GM19467 (cell line): ENCODE results near the gene MDGA2.

Source experiments
- ATAC-seq: cut with Tn5 transposase; IDR thresholded peaks from one replicate; pipeline ENCODE4 v1.9.1; 2021; ENCODE audit warnings: mild to moderate bottlenecking, moderate library complexity; ENCODE audit not compliant: unreplicated experiment

MDGA2 gene

DNA sequence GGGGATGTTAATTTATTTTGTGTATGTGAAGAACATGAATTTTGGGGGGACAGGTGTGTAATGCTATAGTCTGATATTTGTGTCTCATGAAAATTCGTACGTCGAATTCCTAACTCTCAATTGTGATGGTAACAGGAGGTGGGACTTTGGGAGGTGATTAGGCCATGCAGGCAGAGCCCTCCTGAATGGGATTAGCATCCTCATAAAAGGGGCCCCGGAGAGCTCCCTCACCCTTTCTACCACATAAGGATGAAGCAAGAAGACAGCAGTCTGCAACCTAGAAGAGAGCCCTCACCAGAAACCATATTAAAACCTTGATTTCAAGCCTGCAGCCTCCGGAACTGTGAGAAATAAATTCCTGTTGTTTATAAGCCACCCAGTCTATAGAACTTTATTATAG lies 165.4 kb downstream of the MDGA2 start:
- no peak for ATAC-seq

DNA sequence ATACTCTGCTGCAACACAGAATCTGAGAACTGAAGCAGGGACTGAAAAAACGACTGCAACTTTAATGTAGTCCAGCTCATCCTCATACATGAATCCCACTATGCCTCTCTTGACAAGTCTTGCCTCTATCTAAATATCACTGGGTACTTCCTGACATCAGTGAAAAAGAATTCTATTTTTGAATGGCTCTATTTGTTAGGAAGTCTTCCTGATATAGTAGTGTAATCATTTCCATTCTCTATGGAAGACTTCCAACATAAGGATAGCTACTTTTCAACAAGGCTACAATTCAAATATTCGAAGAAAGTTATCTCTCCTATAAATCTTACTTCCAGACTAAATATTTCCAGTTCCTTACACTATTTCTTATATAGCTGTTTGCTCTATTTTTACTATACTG lies 167.5 kb downstream of the MDGA2 start:
- ATAC-seq = no peak

DNA sequence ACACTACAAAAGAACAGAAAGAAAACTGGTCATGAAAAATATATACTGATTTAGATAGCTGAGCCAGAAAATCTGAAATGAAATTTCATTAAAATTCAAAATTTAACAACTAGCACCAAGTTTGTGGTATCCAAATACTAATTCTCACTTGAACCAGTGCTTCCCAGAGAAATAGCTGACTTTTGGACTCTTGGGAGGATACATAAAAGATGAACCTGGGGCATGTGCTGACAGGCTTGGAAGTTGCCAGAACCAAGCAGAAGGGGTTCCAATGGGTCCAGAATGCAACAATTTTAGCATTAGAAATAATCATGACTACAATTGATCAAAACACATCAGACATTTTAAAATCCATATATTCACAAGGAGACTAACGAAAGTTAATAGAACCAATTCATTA lies 175.0 kb downstream of the MDGA2 start:
- ATAC-seq = no peak

DNA sequence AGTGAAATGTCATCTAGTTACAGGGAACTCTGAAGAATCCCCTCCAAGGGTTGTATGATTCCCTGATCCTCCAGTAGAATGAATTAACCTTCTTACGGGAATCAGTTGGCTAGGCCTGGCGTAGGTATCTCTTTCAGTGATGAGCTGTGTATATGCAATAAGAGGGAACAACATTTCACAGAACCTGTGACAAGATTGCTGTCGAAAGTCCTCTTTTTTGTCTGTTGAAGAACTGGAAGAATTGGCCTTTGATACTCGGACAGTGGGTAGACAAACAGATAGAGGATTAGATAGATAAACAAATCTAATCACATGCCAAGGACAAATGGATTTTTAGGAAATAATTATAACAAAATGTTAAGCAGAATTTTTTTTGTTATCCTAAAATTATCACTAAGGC lies 184.6 kb downstream of the MDGA2 start:
- no peak for ATAC-seq

DNA sequence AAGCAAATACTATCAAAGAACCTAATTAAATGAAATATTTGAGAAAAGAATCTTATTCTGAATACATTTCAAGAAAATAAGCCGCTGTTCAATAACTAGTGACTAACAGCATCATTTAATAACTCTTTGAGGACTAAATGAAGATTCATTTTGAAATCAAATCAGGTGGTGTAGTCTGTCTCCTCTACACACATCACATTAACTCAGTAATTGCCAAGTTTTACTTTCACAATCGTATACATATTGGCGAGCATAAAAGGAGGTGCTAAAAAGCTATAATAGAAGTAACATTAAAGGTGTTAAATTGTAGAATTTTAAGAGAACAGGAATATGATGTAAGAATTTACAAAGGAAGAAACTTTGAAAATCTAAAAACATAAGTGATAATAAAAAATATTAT lies 185.1 kb downstream of the MDGA2 start:
- no peak for ATAC-seq

DNA sequence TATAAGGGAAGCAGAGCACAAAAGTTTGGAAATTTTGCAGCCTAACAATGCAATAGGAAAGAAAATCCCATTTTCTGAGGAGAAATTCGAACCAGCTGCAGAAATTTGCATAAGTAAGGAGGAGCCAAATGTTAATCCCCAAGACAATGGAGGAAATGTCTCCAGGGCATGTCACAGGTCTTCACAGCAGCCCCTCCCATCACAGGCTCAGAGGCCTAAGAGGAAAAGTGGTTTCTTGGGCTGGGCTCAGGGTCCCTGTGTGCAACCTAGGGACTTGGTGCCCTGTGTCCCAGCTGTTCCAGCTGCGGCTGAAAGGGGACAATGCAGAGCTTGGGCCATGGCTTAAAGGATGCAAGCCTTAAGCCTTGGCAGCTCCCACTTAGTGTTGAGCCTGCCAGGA lies 190.0 kb downstream of the MDGA2 start:
- no peak for ATAC-seq

DNA sequence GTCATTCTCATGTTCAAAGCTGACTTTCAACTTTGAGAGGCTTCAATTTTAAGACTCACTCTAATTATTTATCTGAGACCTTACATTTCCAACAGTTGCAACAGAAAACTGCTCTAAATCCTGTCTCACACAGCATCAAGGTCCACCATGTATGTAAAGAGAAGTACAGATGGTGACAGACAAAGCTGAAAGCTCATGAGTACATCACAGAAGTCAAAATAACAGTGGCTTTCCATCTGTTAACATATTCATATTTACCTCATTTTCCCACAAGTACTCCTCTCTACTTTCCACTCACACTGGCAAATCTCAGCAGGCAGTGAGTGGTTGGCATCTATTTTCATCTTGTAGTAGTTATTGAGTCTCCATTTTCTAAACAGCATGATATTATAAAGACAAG lies 192.0 kb downstream of the MDGA2 start:
- no peak for ATAC-seq

DNA sequence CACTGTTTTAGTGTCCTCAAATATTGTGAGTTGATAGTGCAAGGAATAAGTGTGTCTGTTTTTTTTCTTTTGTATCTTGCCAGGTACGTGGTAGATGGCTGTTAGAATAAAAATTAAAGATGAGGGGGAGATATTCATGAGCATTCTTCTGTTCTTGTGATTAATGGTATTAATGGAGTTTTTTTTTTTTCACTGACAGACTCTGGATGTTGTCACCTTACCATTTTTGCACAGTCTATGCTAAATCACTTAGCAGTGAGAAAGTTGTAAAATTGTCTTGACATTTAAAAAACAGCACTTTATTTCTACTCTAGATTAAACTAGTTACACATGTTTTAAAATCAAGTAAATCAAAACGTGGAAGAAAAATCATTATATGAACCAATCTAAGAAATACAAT lies 204.3 kb downstream of the MDGA2 start:
- no peak for ATAC-seq

DNA sequence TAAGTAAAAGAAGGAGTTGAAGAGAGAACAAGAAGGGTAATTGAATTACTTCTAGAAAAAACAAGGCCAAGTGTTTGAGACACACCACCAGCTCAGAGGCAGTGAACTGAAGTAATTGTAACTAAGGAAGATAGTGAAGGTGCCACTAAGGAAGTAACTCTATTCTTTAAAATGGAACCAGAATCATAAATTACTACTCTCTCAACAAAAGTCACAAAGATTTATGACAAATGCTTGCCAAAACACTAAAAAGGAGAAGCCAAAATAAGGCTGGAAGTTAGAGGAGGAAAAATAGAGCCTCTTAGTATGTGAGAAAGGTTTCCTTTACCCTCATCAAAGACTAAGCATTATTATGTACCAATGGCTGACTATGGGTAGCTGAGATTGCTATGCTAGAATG lies 208.5 kb downstream of the MDGA2 start:
- no peak for ATAC-seq

DNA sequence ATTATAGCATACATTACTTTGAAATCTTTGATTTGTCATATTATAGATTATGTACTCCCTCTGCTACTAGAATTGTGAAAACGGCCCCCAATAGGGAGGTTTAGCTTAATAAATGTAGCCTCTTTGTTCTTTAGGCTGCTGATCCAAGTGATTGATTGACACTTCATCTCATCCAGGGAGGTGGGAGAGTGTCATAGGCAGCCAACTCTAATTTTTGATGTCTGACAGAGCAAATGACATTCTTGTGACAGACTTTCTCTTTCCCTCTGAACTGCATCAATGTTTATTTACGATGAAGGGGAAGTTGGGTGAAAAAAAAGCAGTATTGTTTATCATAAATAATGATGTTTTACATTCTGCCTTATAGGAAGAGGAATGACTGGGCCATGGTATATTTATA lies 221.4 kb downstream of the MDGA2 start:
- no peak for ATAC-seq

DNA sequence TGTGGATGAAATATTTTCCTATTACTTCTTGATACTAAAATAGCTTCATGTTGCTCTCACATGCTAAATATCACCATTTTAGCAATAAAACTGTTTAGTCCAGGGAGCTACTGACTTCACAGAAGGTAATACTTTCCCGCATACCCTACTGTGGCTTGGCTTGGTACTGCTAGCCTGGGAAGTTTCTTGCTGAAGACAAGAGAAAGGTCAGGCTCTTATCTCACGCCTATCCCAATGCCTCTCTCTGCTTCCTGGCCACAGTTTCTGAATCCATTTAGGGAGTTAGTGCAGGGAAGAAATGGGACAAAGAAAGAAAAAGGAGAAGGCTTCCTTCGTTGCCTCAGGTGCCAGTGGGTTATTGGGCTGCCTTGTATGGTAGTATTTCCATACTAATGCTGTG lies 228.3 kb downstream of the MDGA2 start:
- ATAC-seq = no peak

DNA sequence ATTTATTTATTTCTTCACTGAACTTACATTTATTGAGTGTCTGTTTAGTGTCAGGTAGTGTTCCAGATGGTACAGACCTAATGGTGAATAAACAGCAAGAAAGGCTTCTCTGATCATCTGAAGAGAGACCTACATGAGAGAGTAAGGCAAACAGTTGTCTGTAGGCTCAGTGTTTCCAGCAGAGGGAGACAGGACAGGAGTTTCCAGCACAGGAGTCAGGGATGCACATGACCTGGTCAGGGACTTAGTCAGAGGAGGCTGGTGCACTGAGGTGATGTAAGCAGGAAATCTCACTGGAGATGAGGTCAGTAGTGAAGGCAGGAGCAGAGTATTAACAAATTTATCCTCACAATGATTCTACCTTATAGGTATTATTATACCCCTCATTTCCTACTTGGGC lies 233.2 kb downstream of the MDGA2 start:
- ATAC-seq = no peak

DNA sequence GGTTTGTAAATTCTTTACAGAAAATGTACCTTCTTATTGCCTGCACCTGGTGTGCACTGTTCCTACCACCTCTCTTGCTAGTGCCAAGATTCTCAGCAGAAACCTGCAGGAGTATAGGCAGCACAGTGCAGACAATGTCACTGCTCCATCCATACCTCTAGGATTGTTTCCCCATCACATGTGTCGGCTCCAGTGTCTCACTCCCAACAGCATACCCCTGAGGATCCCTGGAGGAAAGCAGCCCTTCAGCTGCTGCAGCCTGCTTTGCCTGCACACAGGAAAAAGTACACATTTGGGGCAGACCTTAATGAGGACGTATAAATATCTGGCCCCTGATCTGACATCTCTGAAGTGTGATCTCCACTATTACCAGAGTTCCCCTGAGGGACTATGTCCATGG lies 235.5 kb downstream of the MDGA2 start:
- ATAC-seq = no peak

DNA sequence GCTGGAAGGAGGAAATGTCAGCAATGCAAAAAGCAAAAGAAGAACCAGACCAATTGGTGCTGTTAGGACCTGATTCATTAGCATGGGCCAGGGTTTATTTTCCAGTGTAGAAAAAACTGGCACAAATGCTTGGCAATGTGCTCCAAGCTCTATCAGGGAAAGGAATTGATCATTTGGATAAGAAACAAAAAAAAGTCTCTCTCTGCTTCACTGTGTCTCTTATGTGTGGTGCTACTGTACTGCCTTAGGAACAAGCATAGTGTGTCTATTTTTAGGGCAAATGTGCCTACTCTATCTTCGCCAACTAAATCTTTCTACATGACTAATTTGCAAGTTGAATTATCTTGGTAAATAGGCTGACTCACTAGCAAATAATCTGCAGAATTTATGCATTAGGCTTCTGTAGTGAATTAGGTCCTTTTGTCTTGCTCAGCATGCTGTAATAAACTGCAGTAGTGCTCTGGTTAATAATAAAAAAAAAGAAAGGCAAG lies 236.7 kb downstream of the MDGA2 start:
- ATAC-seq = no peak

DNA sequence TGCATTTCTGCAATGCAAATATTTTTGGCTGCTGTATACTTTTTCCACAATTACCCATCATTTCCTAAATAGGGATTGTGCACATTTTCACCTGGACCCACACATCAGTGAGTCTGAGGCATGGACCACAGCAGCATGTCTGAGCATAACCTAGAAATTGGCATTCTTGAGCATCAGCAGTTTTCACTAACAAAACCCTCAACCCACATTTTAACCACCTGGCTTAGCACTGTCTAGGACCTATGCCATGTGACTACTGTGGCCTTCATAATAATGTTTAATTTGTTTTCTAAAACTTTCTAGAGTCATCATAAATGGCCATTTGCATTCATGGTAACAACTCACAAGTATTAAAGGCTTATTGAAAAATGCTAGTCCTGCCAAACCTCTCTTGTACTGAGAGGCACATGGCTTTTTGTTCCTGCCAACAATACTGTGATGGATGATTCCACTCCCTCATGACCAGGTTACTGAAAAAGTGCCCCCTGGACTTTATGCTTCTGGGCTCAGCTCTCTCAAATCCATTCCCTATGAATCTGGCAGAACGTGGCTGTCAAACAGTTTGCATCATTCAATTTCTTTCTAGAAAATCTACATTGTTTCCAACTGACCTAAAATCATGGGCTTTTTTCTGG lies 240.0 kb downstream of the MDGA2 start:
- ATAC-seq = no peak

DNA sequence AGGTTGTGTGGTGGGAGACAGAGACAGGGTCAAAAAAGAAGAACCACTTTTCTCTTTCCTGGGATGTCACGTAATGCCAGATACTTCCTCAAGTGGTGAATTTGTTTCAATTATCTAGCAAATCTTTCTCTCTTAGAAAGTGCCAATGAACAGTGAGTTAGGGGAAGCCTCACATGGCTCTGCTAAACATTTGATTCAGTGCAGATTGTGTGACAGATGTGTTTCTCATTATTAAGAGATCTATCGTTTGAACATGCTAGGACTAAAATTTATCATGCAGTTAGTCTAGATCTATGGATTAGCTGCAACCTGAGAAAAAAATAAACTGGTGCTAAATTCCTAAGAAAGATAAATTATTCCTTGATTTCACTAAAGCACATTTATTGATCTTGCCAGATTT lies 247.8 kb downstream of the MDGA2 start:
- no peak for ATAC-seq

DNA sequence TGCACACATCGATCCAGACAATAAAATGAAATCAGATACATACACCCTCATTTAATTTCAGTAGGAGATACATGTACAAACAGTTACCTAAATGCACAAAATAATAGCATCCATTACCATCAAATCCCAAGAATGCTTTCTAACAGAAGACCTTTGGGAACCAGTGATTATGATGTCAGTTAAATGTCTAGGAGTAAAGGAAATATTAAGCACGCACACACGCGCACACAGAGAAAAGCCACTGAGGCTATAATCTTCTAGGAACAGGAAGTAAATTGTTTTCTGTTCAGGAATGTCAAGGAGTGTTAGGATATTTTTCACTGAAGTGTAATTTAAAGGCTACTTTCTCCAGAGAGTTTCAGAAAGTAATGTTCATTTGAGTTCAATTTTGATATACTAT lies 250.1 kb downstream of the MDGA2 start:
- no peak for ATAC-seq

DNA sequence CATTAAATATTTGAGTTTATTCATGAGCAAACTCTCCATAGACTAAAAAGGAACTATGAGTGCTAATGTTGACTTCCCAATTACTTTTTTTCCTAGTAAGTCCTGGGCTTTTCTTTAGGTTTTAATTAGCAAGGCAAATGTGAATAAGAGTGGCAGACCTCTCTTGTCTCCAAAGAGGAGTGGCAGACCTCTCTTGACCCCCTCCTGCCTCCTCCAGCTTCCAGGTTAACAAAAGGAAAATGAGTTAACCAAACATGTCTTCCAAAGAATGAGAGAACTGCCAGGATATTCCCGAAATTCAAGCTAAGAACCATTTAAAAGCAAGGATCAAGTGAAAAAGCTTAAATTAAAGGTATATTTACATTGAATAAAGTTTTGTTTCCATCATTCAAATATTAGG lies 253.2 kb downstream of the MDGA2 start:
- ATAC-seq = no peak

DNA sequence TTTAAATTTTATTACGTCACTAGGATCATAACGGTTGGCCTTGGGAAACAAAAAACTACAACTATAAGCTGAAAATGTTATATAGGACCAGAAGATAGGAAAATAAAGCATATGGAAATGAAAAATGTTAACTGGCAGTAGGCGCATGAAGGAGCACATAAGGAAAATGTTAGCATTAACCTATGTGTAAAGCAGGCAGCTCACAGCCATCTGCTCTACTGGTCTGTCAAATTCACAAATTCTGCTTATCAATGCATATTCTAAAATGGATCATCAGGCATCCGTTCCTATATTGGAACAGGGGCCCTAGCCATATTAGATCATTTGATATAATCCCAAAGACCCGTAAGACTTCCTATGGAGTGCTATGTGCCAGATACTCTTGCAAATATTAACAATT lies 263.9 kb downstream of the MDGA2 start:
- no peak for ATAC-seq

DNA sequence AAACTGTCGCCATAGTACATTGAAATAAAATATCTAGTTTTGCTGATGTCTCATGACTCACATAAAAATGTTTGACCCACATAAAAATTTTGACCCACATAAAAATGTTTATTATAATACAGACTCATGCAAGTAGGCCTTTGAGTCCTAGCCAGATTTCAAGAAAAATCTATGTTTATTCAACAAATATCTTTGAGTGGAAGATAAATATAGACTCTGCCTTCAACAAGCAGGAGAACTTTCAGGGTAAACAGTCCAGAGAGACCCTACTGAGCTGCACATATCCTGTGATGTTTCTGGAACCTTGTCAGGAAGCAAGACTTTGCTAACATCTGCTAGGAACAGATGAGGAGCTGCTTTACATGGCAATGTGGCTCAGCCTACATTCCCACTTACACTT lies 283.1 kb downstream of the MDGA2 start:
- ATAC-seq = no peak

DNA sequence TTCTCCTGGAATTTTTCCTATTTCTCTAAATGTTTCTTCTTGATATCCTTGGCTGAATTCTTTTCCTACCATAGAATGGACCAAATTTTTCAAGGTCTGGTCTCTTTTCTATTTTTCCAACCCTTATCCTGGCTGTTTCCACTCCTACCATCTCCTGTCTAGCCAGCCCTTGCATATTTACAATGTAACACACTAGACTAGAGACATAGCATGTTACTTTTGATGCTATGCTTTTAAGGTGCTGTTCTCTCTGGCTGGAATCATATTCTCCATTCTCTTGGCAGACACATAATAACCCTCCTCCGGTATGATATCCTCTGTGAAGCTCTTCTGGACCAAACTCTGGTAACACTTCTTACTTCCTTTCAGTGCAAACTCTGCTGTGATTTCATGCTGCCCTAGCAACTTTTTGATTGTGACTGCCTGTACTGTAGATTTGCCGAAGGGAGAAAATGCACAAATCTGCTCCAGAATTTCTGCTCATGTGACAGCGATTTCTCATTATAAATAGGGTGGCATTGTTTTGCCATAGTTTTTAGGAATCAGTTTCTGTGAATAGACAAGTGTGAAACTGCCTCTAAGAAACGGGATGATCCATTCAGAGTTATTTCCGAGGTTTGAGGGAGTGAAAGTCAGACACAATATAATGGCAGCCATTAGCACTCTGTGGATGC lies 284.4 kb downstream of the MDGA2 start:
- no peak for ATAC-seq

DNA sequence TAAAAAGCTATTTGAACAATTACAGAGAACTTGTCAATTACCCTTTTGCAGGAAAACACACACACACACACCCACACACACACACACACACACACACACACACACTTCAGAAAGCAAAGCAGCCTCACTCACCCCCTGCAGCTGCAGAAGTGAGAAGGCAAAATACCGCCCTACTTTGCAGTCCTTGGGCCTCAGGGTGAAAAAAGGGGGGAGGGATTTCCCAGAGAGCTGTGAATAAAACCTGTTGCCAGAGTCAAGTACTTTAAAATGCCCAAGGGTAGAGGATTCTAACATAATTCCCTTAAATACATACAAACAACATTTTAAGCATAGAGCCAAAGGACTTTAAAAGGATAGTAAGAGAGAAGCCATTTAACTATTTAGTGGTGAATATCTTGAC lies 285.9 kb downstream of the MDGA2 start:
- no peak for ATAC-seq

DNA sequence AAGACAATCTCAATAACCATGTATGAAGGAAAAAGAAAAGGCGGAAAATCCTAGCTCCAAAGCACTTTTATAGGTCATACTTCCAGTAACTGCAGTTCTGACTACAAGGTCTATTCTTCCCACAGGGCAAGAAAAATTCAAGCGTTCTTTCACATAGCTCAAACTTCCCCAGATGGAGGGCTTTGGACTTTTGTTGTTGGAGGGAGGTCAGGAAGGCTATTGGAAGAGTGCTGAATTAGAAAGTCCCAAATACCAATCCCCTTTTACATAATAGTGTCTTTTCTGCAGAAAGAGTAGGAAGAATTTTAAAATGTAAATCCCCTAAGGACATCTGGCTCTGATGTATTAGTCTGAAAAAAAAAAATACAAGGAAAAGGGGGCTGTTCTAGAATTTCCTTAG lies 309.4 kb downstream of the MDGA2 start:
- ATAC-seq = no peak
